Stimulated activated CD8-positive, alpha-beta memory T cell treated with anti-CD3 and anti-CD28 coated beads, Interleukin-15, amount 100 ng/mL, for 1 hour (primary cell): Measurements from ENCODE around the gene FRMD3.
"Not testable (repeated sequence)": the region's sequence is repeated elsewhere in the genome, so short reads cannot be mapped to it uniquely, and the experiment has no call there.

ENCODE experiments used
- DNase-seq: peaks from one replicate; pipeline ENCODE4 v3.0.0-alpha.2; 2020; ENCODE audit warnings: low read depth

Gene FRMD3

DNA sequence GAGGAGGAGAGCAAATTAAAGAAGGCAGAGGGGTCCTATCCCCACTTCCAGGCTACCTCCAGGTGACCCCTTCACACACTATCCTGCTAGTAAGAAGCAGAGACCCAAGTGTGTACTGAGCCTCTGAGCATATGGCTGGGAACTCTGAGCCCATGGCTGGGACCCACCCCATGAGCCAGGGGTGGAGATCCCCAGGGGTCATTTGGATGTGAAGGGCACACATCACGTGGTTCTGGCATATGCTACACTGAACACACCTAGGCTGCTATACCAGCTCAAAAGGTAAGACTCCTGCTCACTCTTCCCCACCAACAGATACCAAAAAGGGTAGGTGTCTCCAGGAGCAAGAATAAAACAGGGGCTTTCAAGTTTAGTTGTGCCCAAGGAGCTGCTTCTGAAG is 149.9 kb downstream of the FRMD3 start:
- DNase-seq: no peak

DNA sequence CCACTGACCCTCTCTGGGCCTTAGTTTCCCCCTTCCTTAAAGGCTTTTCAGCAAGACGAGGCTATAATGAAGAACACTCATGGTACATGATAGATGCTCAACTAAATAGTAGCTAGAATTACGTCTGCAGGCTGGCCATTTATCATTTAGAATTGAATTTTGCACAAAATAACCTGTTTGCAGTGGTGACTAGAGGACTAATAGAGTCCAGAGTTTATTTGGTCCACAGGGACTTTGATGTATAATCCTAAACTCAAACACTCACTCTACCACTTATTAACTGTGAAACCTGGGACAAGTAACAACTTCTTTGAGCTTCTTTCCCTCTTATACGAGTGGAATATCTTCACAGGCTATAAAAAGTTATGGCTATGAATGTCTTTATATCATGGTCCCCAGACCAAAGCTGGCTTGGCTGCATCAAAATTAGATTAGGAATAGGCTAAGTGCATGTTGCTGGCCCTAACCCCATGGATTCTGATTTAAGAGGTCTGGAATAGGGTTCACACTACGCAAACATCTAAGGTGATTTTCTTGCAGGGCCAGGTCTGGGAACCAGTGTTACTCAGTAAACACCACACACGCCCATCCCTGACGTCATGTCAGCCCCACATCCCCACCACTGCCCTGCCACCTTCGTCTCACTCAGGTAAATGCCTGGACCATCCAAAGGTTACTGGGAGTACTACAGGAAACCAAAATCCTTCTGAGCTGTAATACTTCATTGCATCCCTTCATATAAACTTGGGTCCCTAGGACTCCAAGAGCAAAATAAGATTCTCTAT is 150.6 kb downstream of the FRMD3 start:
- DNase-seq: no peak

DNA sequence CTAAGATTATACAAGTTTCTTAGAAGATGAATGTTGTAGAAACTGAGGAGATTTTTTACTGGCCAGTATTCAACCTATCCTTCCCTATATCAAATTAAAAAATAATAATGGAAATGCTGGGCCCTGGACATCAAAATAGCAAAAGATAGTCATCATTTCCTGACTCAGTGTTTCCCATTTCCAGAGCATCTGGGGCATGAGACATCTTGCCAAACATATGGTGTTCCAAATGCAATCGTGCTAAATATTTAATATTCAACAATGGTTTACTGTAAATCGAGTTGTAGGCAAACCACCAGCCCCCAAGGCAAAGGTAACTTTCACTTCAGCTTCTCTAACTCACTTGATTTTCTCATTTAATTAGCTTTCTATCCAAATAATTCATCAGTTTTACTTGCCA is 152.9 kb downstream of the FRMD3 start:
- DNase-seq: no peak

DNA sequence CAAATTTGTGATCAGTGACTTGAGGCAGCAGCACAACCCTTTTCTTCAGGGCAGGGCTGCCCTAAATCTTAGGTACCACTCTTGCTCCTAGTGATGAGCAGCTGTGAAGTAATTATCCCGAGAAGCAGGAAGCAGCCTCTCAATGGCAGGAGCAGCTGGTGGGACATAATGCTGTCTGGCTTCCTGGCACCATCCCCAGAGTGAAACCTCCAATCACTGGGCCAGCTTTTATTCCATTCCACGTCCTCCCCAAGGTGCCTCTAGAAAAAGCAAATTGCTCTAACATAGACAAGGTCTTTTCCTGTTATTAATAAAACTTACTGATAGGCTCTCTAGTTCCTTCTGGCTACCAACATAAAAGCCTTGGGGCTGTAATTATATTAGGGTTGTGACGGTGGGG is 154.0 kb downstream of the FRMD3 start:
- no peak for DNase-seq

DNA sequence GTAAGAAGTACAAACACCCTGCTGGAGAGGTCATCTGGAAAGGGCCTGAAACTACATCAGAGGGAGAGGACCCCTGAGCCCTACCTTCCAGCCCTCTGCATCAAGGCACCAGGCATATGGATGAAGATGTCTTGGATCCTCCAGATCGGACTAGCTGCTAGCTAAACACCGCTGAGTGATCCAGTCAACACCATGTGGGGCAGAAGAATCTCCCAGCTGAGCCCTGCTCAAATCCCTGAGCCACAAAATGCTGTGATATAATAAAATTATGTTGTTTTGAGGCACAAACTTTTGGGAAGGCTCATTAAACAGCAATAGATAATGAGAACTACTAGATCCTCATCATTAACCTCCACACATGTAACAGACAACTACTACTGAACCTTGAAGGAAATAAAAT is 155.2 kb downstream of the FRMD3 start:
- no peak for DNase-seq

DNA sequence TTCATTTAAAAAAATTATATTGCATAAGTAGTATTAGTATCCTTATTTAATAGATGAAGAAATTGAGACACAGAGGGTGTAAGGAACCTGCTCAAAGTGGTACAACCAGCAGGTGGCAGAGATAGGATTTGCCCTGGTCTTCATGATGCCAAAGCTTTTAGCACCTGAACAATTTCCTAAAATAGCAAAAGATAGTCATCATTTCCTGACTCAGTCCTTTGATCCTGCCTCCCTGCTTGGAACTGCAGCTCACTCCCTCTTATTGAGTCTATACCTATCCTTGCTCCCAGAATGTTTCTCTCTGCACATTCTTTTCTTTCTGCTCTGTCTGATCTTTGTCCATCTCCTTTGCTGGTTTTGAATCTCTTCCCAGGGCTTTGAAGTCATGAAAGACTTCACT is 155.8 kb downstream of the FRMD3 start:
- no peak for DNase-seq

DNA sequence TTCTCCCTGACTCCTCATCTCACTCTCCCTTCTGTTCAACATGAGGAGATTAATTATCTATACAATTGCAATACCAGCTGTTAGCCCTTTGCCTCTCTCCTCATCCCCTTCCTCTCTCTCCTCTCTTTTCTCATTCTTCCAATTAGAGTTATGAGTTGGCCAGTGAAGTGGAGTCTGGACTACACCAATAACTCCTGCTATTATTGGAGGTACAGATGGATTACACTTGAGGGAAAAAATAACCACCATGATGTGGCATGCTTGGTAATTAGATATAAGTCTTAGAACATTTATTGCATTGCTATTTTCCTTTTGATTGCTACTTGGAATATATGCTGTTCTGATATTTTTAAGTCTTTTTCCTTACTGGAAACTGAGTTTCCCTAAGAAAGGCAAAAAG is 159.2 kb downstream of the FRMD3 start:
- no peak for DNase-seq

DNA sequence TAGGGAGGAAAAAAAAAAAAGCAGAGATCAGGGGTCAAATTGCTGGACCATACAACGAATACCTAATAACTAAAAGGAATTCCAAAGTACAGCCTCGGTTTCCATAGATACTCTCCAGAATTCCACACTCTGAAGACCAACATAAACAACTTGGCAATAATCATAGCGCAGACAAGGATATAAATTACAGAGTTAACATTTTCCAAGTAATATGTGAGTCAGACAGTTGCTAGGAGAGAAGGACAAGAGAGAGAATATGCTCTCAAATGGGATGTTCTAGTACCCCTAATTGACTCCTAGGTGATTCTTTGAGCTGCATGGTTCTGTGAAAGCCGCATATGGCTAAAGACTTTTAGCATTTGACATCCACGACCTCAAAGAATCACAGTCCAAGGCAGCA is 165.2 kb downstream of the FRMD3 start:
- DNase-seq: no peak

DNA sequence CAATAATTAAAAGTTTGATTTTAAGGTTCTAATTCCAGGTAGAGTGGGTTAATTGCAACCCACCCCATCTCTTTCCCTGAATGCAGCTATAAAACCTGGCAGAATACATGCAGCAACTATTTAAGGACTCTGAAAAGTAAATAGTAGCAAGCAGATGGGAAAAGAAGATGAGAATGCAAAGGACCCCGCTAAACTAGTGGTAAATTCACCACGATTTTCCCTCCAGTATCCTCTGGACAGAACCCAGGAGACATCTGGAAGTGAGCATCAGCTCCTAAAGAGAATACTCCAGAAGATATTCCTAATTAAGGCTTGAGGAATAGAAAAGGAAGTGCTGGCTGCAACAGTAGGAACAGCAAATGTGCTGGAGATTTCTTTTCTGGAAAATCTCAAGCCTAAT is 170.9 kb downstream of the FRMD3 start:
- no peak for DNase-seq

DNA sequence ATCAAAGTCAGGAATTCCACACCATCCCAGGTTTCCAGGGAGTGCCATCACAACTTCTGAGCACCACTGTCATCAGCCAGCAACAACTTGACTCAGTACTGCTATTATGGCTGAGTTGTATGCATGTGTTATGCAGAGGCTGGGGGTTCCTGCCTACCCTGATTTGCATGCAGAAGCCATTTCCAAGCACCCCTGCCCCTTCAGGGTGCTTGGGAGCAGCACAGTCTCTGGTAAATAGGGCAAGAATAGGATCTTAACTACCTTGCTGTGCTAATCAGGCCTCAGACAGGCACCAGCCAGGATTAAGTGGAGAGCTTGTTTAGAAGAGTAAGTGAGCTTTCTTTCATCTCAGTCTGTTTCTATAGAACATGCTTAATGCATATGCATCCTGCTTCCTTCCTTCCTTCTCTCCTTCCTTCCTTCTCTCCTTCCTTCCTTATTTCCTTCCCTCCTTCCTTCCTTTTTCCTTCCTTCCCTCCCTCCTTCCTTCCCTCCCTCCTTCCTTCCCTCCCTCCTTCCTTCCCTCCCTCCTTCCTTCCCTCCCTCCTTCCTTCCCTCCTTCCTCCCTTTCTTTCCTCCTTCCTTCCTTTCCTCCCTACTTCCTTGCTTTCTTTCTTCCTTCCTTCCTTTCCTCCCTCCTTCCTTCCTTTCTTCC is 175.7 kb downstream of the FRMD3 start:
- no peak for DNase-seq

DNA sequence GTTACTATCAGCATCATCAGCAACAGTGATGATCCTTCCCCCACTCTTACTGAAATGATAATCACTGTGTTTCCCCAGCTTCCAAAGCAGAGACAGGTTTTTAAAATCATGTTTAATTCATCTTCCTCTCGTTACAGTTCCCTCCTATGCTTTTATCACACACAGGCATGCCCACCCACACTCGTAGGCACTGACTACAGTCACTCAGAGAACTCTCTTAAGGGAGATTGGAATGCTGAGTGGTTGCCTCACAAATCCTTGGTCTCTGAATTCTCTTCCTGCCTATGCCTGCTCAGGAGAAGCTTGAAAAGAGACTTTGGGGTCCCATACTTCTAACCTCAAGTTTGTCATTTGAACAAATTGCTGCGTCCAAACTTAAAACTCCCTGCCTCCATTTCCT is 179.2 kb downstream of the FRMD3 start:
- DNase-seq: no peak

DNA sequence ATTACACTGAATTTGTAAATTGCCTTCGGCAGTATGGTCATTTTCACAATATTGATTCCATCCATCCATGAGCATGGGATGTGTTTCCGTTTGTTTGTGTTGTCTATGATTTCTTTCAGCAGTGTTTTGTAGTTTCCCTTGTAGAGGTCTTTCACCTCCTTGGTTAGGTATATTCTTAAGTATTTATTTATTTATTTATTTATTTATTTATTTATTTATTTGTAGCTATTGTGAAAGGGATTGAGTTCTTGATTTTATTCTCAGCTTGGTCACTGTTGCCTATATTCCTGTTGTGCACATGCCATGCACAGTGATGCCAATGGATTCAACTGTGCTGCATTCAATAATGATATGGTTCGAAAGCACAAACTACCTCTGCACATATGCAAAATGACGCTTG is 179.7 kb downstream of the FRMD3 start:
- DNase-seq: not testable (repeated sequence)

DNA sequence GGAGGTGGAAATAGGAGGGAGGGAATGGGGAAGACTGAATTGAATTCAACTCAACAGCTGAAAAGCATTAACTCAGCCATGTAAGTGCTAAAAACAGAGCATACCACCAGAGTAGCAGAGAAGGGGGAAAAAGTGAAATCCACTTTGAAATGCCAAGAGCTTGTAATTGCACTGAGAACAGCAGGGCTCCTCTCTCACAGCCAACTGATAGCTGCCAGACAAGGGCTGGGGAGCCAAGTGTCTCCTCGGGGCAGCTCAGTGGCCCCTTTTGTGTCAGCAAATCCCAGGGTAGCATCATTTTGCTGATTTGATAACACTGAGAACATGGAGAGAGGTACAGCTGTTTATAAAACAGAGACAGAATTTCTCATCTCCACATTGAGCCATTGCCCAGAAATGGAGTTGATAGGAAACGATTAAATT is 182.5 kb downstream of the FRMD3 start:
- no peak for DNase-seq

DNA sequence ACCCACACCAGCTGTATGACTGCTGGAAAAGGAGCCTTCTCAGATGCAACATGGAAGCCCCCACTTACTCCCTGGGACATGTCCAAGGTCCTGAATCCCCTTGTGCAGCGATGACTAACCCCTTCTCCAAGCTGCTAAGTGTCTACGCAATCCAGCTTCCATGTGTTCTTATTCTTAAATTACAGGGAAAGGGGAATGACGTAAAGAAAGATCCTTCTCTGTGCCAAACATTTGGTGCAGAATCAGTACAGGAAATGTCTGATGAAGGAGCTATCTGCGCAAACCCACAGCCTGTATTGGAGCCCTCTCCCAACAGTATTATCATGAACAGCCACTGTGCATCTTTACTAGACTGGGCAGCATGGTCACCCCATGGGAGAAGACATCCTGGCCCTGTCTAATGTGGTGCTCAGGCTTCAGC is 183.2 kb downstream of the FRMD3 start:
- no peak for DNase-seq

DNA sequence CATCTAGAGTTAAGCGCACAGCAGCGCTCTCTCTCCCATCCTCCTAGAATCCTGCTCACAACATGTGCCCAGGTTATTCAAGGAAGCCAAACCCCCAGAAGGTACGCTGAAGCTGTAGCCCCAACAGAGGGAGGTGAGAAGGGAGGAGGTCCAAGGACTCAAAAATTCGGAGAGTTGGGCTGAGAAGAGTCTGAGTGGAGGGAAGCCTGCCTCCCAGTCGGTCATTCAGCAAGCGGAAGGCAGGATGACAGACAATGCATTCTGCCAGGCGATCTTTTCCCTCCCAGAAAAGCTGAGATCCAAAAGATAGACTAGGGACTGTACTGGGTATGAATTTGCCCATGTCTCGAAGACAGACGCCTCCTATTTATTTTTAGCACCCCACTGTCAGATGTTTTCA is 189.2 kb downstream of the FRMD3 start:
- no peak for DNase-seq

DNA sequence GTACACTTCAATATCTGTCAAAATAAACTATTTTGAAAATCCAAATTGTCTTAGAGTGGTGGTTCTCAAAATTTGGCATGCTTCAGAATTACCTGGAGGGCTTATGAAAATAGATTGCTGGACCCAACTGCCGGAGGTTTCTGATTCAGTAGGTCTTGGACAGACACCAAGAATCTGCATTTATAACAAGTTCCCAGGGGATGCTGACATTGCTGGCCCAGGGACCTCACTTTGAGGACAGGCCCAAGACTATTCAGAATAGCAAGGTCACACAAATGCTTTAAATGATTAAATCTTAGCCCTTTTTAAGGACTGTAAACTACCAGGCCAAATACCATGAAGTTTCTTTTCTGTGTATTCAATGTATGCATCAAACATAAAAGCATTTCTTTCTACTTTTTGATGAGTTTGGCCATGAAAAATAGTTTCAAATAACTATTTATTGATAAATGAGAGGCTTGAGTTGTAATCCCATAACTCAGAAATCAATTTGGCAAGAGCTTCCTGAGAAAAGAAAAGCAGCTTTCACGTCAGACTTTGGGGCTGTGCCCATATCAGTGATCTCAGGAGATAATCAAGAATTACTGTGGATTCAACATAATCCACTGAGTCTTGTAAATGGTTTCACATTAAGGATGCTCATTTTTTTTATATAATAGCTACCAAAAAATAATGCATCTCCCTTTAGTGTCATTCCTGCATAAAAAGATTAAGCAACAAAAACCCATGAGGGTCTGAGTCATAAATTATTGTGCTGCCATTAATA is 191.4 kb downstream of the FRMD3 start:
- DNase-seq: no peak

DNA sequence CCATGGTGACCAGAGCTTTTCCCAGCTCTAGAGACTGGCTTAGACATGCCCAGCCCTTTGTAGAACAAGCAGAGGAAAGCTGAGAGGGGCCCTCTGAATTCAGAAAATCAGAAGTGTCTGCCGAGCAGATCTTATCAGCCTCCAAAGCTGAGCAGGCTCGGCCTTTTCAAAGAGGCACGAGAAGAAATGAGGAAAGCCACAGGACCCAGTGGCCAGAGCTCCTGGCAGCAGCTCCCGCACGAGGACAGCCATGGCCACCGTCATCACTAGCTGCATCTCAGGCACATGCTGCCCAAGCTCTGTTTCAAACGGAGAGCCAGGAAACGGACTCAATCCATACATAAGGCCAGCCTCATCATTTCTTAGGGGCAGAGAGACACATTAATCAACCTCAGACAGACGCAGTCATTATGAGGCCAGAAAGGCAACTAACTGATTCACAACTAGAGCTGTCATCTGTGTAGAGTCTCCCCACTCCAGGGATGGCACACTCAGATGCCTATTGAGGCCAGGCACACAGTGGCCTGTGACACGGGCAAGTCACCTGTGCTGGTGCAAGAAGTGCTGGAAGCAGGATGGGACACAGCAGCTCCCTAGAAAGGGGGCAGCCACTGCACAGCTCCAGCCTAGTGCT is 194.7 kb downstream of the FRMD3 start:
- no peak for DNase-seq

DNA sequence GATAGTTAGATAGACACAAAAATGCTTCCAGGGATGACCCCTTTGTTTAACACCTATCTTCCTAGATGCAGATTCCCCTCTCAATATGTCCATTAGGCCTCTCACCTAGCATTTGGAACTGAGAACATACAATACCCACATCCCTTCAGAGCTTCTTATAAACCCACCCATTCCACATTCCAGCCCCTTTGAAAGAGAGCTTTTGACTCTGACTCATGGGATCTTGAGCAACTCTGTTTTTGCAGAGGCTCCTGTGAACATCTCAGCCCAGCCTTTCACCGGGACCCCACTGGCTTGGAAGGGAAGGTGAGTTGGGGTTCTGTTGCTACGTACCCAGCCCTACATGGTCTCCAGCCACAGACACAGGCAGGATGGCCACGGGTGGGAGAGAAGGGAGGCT is 195.5 kb downstream of the FRMD3 start:
- DNase-seq: no peak

DNA sequence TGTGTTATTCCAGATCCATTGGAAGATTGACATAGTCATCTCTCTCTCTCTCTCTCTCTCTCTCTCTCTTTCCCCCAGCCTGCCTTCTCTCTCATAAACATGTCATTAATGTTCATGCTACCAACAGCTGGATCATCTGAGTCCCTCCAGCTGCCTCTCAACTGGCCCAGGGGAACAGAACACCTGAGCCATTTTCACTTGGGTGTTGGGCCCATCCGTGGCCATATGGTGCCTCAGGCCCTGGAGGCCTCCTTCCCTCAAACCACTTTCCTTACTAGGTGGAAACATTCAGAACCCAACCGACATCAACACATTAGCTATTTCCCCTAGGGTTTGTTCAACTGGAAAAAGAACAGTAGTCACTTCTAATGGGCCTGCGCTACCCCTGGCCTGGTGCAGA is 196.2 kb downstream of the FRMD3 start:
- DNase-seq: no peak

DNA sequence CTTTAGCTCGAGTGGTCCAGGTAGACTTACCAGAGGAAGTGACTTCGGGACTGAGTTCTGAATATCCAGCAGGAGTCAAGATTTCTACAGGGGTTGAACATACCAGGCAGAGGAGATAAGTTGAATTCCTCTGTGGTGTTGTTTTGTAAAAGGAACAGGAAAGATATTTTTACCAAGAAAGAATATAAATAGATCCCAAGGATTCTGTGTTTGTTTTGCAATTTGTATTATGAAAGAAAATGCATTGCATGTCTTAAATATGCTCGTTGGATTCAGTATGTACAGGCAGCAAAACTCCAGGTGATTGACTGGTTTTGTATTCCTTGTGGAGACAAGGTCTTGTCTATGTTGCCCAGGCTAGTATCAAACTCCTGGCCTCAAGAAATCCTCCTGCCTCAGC is 197.8 kb downstream of the FRMD3 start:
- no peak for DNase-seq

DNA sequence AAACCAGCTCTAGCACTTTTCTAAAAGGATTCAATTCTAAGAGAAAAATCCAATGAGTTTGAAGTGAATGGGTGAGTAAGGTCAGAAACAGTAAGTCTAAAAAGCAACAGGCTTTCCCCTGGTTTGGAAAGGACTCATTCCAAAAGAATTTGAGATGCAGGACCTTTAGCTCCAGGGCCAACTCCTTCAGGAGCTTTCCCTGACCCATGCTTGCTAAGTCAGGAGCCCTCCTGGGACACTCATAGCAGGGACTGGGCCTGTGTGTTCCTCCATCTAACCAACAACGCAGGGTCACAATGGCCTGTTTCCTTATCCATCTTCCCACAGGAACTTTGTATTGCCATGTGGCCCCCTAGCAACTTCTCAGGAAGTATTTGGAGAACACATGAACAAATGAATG is 198.8 kb downstream of the FRMD3 start:
- no peak for DNase-seq

DNA sequence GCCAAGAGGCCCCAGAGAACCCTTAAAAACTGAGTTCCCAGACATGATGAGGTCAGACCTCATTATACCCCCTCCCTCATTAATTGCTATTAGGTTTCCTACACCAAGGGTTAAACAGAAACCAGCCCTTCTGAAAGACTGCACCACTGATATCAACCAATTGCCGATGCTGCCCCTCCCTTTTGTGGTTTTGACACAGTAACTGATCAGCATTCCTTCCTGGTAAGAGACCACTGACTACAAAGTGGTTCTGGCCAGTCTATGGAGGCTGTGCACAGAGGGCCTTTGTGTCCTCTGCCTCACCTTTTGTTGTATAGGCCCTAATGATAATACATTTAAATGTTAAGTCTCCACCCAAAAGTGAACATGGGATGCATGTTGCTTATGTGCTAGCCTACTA is 201.5 kb downstream of the FRMD3 start:
- no peak for DNase-seq

DNA sequence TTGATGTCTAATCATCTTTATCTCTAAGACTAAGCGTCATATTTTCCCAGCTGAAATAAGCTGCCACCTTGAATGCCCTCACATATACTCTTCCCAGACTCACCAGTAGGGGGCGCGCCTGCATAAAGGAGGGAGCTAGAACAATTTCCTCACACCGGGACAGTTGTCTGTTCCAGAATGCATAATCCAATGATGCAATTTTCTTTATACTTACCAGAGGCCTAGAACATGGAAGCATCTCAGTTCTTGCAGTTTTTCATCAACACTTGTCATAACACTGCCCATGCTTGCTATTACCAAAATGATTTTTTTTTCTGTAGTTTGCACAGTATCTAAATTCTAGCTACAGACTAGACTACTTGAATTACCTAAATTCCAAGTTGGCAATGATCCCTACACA is 203.9 kb downstream of the FRMD3 start:
- DNase-seq: peak; percentile 34
